Measurements from ENCODE around the gene MTPN. TPM values are rescaled to one million over a fixed set of nuclear protein-coding genes. Genes with fewer than 3 reads are reported as not detected.

Gene MTPN
- 84.4 to 134 TPM (median 111 TPM) in 5 replicates for total RNA-seq (2022; extraction: Qiagen RNA extraction)

GRCh38 chr7:135977007-135977741 lies at the start of gene MTPN:
TSS of gene MTPN (minus strand) at chr7:135977359. CDS start at chr7:135977100, 259 bp downstream.

Other genes starting within 250 kb of the MTPN start
- gene SLC13A4, start 249.2 kb downstream of the MTPN start, total RNA-seq (2022; extraction: Qiagen RNA extraction), result not detected in 5 replicates
- gene FAM180A, start 228.5 kb downstream of the MTPN start, total RNA-seq (2022; extraction: Qiagen RNA extraction), result 0.06 to 0.13 TPM in 2 of 5 replicates, not detected in the others